GM23338 (cell line): ENCODE results near the gene IQCE.

Source experiments
- CTCF ChIP-seq, 2 experiments: fragments of 200-600 bp in 1 of 2; sonication (generic) in 1 of 2; conservative IDR thresholded peaks; 2 replicates each; pipeline versions ENCODE4 v1.5.1 to v1.6.1; 2016 to 2017; ENCODE audit warnings: antibody characterized with exemption in 2 of 2, low read depth in 2 of 2, mild to moderate bottlenecking in 2 of 2, moderate library complexity in 1 of 2
- EZH2 ChIP-seq: fragments of 200-600 bp; sonication (generic); IDR thresholded peaks from one replicate; pipeline ENCODE4 v1.8.0; 2017; ENCODE audit warnings: antibody characterized with exemption, mild to moderate bottlenecking, low read depth; ENCODE audit not compliant: unreplicated experiment
- JUNB ChIP-seq: IDR thresholded peaks from one replicate; pipeline ENCODE4 v1.6.1; 2016; ENCODE audit warnings: antibody characterized with exemption; ENCODE audit not compliant: unreplicated experiment
- POLR2AphosphoS5 ChIP-seq: IDR thresholded peaks from 2 replicates; pipeline ENCODE4 v1.6.1; 2016; ENCODE audit warnings: antibody characterized with exemption, low read depth
- REST ChIP-seq: IDR thresholded peaks from one replicate; pipeline ENCODE4 v1.6.1; 2018; ENCODE audit warnings: antibody characterized with exemption; ENCODE audit not compliant: unreplicated experiment

- TF ChIP-seq CTCF (conservative IDR thresholded peaks at IDR 0.05; ENCODE audit: low read depth in 2 of 2) = no peak
- TF ChIP-seq POLR2AphosphoS5 = no peak
- no peak for TF ChIP-seq JUNB
- TF ChIP-seq EZH2 = no peak
- TF ChIP-seq REST = no peak
These were observed 53.1 kb downstream of the IQCE start for GRCh38 chr7:2611922-2612321.
